GM23338 (cell line): ENCODE measurements around the gene PAQR8. TPM values are rescaled to one million over a fixed set of nuclear protein-coding genes. Genes with fewer than 3 reads are reported as not detected.

Experiments
- ATAC-seq: fragments of 200-7000 bp; cut with Tn5 transposase; 3 replicates; pipeline ENCODE4 v1.9.1; 2020
- DNase-seq: peaks from one replicate; pipeline ENCODE4 v3.0.0-alpha.2; 2015; ENCODE audit warnings: low spot score
- H2AFZ ChIP-seq: fragments of 200-600 bp; sonication (generic); 2 replicates; pipeline ENCODE4 v1.8.0; 2016; ENCODE audit warnings: antibody characterized with exemption, mild to moderate bottlenecking, moderate library complexity
- H3F3A ChIP-seq: fragments of 200-600 bp; sonication (generic); replicated peaks from 2 replicates; pipeline ENCODE4 v1.8.0; 2017; ENCODE audit warnings: antibody characterized with exemption, mixed run types, low read depth
- H3K27ac ChIP-seq: fragments of 200-600 bp; sonication (generic); 2 replicates; pipeline ENCODE4 v1.6.1; 2016; ENCODE audit warnings: low read depth
- H3K27me3 ChIP-seq: fragments of 200-600 bp; sonication (generic); 2 replicates; pipeline ENCODE4 v1.8.0; 2016; ENCODE audit warnings: mild to moderate bottlenecking, mixed run types, moderate library complexity; ENCODE audit not compliant: insufficient read depth
- H3K36me3 ChIP-seq: fragments of 200-600 bp; sonication (generic); 2 replicates; pipeline ENCODE4 v1.8.0; 2016; ENCODE audit warnings: mild to moderate bottlenecking; ENCODE audit not compliant: insufficient read depth
- H3K4me1 ChIP-seq: fragments of 200-600 bp; sonication (generic); 2 replicates; pipeline ENCODE4 v1.8.0; 2016; ENCODE audit warnings: mild to moderate bottlenecking, moderate library complexity; ENCODE audit not compliant: insufficient read depth
- H3K4me2 ChIP-seq: fragments of 200-600 bp; sonication (generic); 2 replicates; pipeline ENCODE4 v1.7.1; 2017; ENCODE audit warnings: mixed run types
- H3K4me3 ChIP-seq: fragments of 200-600 bp; sonication (generic); 2 replicates; pipeline ENCODE4 v1.6.1; 2016; ENCODE audit warnings: mixed run types
- H3K79me2 ChIP-seq: fragments of 200-600 bp; sonication (generic); replicated peaks from 2 replicates; pipeline ENCODE4 v1.8.0; 2017; ENCODE audit warnings: mild to moderate bottlenecking; ENCODE audit not compliant: insufficient read depth
- H3K9me2 ChIP-seq: fragments of 200-600 bp; sonication (generic); 2 replicates; pipeline ENCODE4 v1.8.0; 2017; ENCODE audit not compliant: insufficient read depth
- H4K20me1 ChIP-seq: fragments of 200-600 bp; sonication (generic); replicated peaks from 2 replicates; pipeline ENCODE4 v1.8.0; 2017; ENCODE audit warnings: mild to moderate bottlenecking; ENCODE audit not compliant: insufficient read depth
- H3K27ac Mint-ChIP-seq: 2 replicates; pipeline ENCODE4 v1.8.0; 2020; ENCODE audit warnings: inconsistent platforms, mild to moderate bottlenecking, moderate library complexity, mixed read lengths
- H3K27me3 Mint-ChIP-seq: 3 replicates; pipeline ENCODE4 v1.8.0; 2022; ENCODE audit warnings: low read depth, mild to moderate bottlenecking, moderate library complexity, mixed read lengths, inconsistent platforms; ENCODE audit not compliant: insufficient read depth, poor library complexity
- H3K36me3 Mint-ChIP-seq: 3 replicates; pipeline ENCODE4 v1.8.0; 2021; ENCODE audit warnings: low read depth, mild to moderate bottlenecking, inconsistent platforms, moderate library complexity, mixed read lengths
- H3K4me1 Mint-ChIP-seq: 3 replicates; pipeline ENCODE4 v1.8.0; 2020; ENCODE audit warnings: mild to moderate bottlenecking, inconsistent platforms, mixed read lengths
- H3K4me3 Mint-ChIP-seq: 3 replicates; pipeline ENCODE4 v1.8.0; 2021; ENCODE audit warnings: moderate library complexity, mild to moderate bottlenecking, inconsistent platforms, mixed read lengths
- H3K9me3 Mint-ChIP-seq: 3 replicates; pipeline ENCODE4 v1.8.0; 2020; ENCODE audit warnings: moderate library complexity, mild to moderate bottlenecking, inconsistent platforms, mixed read lengths
- CREB1 ChIP-seq: fragments of 250-450 bp; sonication (Bioruptor Pico); IDR thresholded peaks from 2 replicates; pipeline ENCODE4 v1.5.0; 2020; ENCODE audit warnings: low read depth, mild to moderate bottlenecking, moderate library complexity
- EZH2phosphoT487 ChIP-seq: fragments of 200-600 bp; sonication (generic); IDR thresholded peaks from one replicate; pipeline ENCODE4 v1.8.1; 2018; ENCODE audit warnings: antibody characterized with exemption; ENCODE audit not compliant: unreplicated experiment
- JUNB ChIP-seq: IDR thresholded peaks from one replicate; pipeline ENCODE4 v1.6.1; 2016; ENCODE audit warnings: antibody characterized with exemption; ENCODE audit not compliant: unreplicated experiment
- NANOG ChIP-seq: IDR thresholded peaks from 2 replicates; pipeline ENCODE4 v1.6.1; 2016; ENCODE audit warnings: antibody characterized with exemption, borderline replicate concordance
- POLR2AphosphoS5 ChIP-seq: IDR thresholded peaks from 2 replicates; pipeline ENCODE4 v1.6.1; 2016; ENCODE audit warnings: antibody characterized with exemption, low read depth
- STAT1 ChIP-seq: IDR thresholded peaks from one replicate; pipeline ENCODE4 v1.6.1; 2016; ENCODE audit warnings: antibody characterized with exemption; ENCODE audit not compliant: unreplicated experiment
- ZNF114 ChIP-seq: fragments of 250-450 bp; sonication (Bioruptor Pico); IDR thresholded peaks from 2 replicates; pipeline ENCODE4 v1.5.0; 2020; ENCODE audit warnings: mild to moderate bottlenecking, moderate library complexity
- ZNF331 ChIP-seq: fragments of 250-450 bp; sonication (Bioruptor Pico); IDR thresholded peaks from 2 replicates; pipeline ENCODE4 v1.5.0; 2020; ENCODE audit warnings: low read depth, mild to moderate bottlenecking, moderate library complexity
- polyA plus RNA-seq: library from polyadenylated mRNA; unstranded; fragments of >200 nt; fragmentation: Nextera tagmentation; extraction: Ambion mirVana; gene quantifications from 2 replicates; pipeline ENCODE4 v1.2.1, GENCODE V29; 2016
- total RNA-seq: library from RNA; depleted of rRNA; stranded (reverse); fragments of >200 nt; shearing (Covaris generic); gene quantifications from 2 replicates; pipeline ENCODE4 v1.2.3, GENCODE V29; 2014
- TF ChIP-seq, protein P1 (sequence below), 2 experiments: fragments of 200-600 bp in 1 of 2; sonication (generic) in 1 of 2; conservative IDR thresholded peaks; 2 replicates each; pipeline versions ENCODE4 v1.5.1 to v1.6.1; 2016 to 2017; ENCODE audit warnings: antibody characterized with exemption in 2 of 2, low read depth in 2 of 2, mild to moderate bottlenecking in 2 of 2, moderate library complexity in 1 of 2
- TF ChIP-seq, protein P2 (sequence below): IDR thresholded peaks from one replicate; pipeline ENCODE4 v1.6.1; 2018; ENCODE audit warnings: antibody characterized with exemption; ENCODE audit not compliant: unreplicated experiment
- TF ChIP-seq, protein P3 (sequence below): fragments of 250-450 bp; sonication (Bioruptor Pico); IDR thresholded peaks from 2 replicates; pipeline ENCODE4 v1.5.0; 2020; ENCODE audit warnings: mild to moderate bottlenecking, moderate library complexity
- TF ChIP-seq, protein P4 (sequence below): IDR thresholded peaks from 2 replicates; pipeline ENCODE4 v1.6.1; 2016; ENCODE audit warnings: antibody characterized with exemption

The PAQR8 gene
- total and polyA plus RNA-seq, 2 experiments from 2014 or later, result 3.6 to 11.2 TPM

DNA sequence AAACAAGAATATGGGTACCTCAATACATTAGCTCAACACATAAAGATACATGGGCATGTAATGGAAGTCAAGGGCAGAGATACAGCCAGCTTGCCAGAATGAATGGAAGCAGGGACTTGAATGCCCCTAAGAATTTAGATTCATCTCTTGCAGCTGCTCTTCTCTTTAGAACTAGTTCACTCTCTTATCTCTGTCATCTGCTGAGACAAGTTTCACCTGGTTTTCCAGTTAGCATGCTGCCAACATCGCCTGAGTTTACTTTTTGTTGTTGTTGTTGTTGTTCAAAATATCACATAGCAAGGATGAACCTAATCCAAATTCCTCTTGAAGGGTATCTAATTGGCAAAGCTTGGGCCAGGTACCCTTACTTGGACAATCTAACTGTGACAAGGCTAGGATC lies 14.1 kb upstream of the PAQR8 start:
- no peak overlapping the region for H3K27ac Mint-ChIP-seq
- Histone ChIP-seq H2AFZ (no peak overlapping the region), H3K79me2 (no peaks in the 10 kb centered on the region), H3K4me1 (no peaks in the 10 kb centered on the region), H3F3A (no peaks in the 10 kb centered on the region), H4K20me1 (no peaks in the 10 kb centered on the region), H3K27me3 (no peaks in the 10 kb centered on the region), H3K9me2 (no peaks in the 10 kb centered on the region), H3K4me3 (no peak overlapping the region), H3K4me2 (no peak overlapping the region), H3K27ac (no peak overlapping the region), H3K36me3 (no peaks in the 10 kb centered on the region)
- H3K4me3 Mint-ChIP-seq, result no peak overlapping the region
- H3K36me3 Mint-ChIP-seq, result no peaks in the 10 kb centered on the region
- TF ChIP-seq, protein P1, sequence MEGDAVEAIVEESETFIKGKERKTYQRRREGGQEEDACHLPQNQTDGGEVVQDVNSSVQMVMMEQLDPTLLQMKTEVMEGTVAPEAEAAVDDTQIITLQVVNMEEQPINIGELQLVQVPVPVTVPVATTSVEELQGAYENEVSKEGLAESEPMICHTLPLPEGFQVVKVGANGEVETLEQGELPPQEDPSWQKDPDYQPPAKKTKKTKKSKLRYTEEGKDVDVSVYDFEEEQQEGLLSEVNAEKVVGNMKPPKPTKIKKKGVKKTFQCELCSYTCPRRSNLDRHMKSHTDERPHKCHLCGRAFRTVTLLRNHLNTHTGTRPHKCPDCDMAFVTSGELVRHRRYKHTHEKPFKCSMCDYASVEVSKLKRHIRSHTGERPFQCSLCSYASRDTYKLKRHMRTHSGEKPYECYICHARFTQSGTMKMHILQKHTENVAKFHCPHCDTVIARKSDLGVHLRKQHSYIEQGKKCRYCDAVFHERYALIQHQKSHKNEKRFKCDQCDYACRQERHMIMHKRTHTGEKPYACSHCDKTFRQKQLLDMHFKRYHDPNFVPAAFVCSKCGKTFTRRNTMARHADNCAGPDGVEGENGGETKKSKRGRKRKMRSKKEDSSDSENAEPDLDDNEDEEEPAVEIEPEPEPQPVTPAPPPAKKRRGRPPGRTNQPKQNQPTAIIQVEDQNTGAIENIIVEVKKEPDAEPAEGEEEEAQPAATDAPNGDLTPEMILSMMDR (conservative IDR thresholded peaks at IDR 0.05; ENCODE audit: low read depth in 2 of 2), result no peak
- TF ChIP-seq, protein P2, sequence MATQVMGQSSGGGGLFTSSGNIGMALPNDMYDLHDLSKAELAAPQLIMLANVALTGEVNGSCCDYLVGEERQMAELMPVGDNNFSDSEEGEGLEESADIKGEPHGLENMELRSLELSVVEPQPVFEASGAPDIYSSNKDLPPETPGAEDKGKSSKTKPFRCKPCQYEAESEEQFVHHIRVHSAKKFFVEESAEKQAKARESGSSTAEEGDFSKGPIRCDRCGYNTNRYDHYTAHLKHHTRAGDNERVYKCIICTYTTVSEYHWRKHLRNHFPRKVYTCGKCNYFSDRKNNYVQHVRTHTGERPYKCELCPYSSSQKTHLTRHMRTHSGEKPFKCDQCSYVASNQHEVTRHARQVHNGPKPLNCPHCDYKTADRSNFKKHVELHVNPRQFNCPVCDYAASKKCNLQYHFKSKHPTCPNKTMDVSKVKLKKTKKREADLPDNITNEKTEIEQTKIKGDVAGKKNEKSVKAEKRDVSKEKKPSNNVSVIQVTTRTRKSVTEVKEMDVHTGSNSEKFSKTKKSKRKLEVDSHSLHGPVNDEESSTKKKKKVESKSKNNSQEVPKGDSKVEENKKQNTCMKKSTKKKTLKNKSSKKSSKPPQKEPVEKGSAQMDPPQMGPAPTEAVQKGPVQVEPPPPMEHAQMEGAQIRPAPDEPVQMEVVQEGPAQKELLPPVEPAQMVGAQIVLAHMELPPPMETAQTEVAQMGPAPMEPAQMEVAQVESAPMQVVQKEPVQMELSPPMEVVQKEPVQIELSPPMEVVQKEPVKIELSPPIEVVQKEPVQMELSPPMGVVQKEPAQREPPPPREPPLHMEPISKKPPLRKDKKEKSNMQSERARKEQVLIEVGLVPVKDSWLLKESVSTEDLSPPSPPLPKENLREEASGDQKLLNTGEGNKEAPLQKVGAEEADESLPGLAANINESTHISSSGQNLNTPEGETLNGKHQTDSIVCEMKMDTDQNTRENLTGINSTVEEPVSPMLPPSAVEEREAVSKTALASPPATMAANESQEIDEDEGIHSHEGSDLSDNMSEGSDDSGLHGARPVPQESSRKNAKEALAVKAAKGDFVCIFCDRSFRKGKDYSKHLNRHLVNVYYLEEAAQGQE, result no peak
- no peak for TF ChIP-seq NANOG
- no peak for TF ChIP-seq STAT1
- TF ChIP-seq POLR2AphosphoS5, result no peak
- no peak for TF ChIP-seq EZH2phosphoT487
- TF ChIP-seq, protein P3, sequence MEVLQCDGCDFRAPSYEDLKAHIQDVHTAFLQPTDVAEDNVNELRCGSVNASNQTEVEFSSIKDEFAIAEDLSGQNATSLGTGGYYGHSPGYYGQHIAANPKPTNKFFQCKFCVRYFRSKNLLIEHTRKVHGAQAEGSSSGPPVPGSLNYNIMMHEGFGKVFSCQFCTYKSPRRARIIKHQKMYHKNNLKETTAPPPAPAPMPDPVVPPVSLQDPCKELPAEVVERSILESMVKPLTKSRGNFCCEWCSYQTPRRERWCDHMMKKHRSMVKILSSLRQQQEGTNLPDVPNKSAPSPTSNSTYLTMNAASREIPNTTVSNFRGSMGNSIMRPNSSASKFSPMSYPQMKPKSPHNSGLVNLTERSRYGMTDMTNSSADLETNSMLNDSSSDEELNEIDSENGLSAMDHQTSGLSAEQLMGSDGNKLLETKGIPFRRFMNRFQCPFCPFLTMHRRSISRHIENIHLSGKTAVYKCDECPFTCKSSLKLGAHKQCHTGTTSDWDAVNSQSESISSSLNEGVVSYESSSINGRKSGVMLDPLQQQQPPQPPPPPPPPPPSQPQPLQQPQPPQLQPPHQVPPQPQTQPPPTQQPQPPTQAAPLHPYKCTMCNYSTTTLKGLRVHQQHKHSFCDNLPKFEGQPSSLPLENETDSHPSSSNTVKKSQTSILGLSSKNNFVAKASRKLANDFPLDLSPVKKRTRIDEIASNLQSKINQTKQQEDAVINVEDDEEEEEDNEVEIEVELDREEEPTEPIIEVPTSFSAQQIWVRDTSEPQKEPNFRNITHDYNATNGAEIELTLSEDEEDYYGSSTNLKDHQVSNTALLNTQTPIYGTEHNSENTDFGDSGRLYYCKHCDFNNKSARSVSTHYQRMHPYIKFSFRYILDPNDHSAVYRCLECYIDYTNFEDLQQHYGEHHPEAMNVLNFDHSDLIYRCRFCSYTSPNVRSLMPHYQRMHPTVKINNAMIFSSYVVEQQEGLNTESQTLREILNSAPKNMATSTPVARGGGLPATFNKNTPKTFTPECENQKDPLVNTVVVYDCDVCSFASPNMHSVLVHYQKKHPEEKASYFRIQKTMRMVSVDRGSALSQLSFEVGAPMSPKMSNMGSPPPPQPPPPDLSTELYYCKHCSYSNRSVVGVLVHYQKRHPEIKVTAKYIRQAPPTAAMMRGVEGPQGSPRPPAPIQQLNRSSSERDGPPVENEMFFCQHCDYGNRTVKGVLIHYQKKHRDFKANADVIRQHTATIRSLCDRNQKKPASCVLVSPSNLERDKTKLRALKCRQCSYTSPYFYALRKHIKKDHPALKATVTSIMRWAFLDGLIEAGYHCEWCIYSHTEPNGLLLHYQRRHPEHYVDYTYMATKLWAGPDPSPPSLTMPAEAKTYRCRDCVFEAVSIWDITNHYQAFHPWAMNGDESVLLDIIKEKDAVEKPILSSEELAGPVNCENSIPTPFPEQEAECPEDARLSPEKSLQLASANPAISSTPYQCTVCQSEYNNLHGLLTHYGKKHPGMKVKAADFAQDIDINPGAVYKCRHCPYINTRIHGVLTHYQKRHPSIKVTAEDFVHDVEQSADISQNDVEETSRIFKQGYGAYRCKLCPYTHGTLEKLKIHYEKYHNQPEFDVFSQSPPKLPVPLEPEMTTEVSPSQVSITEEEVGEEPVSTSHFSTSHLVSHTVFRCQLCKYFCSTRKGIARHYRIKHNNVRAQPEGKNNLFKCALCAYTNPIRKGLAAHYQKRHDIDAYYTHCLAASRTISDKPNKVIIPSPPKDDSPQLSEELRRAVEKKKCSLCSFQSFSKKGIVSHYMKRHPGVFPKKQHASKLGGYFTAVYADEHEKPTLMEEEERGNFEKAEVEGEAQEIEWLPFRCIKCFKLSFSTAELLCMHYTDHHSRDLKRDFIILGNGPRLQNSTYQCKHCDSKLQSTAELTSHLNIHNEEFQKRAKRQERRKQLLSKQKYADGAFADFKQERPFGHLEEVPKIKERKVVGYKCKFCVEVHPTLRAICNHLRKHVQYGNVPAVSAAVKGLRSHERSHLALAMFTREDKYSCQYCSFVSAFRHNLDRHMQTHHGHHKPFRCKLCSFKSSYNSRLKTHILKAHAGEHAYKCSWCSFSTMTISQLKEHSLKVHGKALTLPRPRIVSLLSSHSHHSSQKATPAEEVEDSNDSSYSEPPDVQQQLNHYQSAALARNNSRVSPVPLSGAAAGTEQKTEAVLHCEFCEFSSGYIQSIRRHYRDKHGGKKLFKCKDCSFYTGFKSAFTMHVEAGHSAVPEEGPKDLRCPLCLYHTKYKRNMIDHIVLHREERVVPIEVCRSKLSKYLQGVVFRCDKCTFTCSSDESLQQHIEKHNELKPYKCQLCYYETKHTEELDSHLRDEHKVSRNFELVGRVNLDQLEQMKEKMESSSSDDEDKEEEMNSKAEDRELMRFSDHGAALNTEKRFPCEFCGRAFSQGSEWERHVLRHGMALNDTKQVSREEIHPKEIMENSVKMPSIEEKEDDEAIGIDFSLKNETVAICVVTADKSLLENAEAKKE (CRISPR knock-in tag), result no peak
- TF ChIP-seq, protein P4, sequence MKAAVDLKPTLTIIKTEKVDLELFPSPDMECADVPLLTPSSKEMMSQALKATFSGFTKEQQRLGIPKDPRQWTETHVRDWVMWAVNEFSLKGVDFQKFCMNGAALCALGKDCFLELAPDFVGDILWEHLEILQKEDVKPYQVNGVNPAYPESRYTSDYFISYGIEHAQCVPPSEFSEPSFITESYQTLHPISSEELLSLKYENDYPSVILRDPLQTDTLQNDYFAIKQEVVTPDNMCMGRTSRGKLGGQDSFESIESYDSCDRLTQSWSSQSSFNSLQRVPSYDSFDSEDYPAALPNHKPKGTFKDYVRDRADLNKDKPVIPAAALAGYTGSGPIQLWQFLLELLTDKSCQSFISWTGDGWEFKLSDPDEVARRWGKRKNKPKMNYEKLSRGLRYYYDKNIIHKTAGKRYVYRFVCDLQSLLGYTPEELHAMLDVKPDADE, result no peak
- TF ChIP-seq ZNF114, result no peak
- TF ChIP-seq JUNB, result no peak
- TF ChIP-seq CREB1, result no peak
- TF ChIP-seq ZNF331 (CRISPR knock-in tag), result no peak
- no peaks in the 10 kb centered on the region for H3K9me3 Mint-ChIP-seq
- ATAC-seq (no peak), DNase-seq (no peak)
- peaks cover 3% of the 10 kb centered on the region for H3K27me3 Mint-ChIP-seq
- peaks cover 6% of the 10 kb centered on the region; the same call in 2 of the 3 replicates for H3K4me1 Mint-ChIP-seq
